H7 (cell line): ENCODE measurements around the gene RANBP1. TPM values are rescaled to one million over a fixed set of nuclear protein-coding genes. Genes with fewer than 3 reads are reported as not detected.

Experiments
- DNase-seq: peaks from one replicate; pipeline ENCODE4 v3.0.0; 2012
- H3K27me3 ChIP-seq: 2 replicates; pipeline ENCODE4 v1.6.0; 2011; ENCODE audit warnings: mild to moderate bottlenecking, low read length; ENCODE audit not compliant: control insufficient read depth, insufficient read depth
- H3K36me3 ChIP-seq: replicated peaks from 2 replicates; pipeline ENCODE4 v1.5.1; 2011; ENCODE audit warnings: low read length; ENCODE audit not compliant: control insufficient read depth, insufficient read depth
- H3K4me3 ChIP-seq: 2 replicates; pipeline ENCODE4 v1.5.1; 2011; ENCODE audit warnings: low read depth, mild to moderate bottlenecking, control low read depth, low read length, moderate library complexity; ENCODE audit not compliant: insufficient read depth
- total RNA-seq: library from RNA; depleted of rRNA; stranded (reverse); fragments of >200 nt; shearing (Covaris generic); gene quantifications from 2 replicates; pipeline ENCODE4 v1.2.3, GENCODE V29; 2014

The RANBP1 gene
- total RNA-seq, 1 experiment from 2014 or later = 664 TPM

- Histone ChIP-seq H3K4me3 (no peak overlapping the region), H3K27me3 (no peaks in the 10 kb centered on the region), H3K36me3 (no peaks in the 10 kb centered on the region)
- no peak for DNase-seq
Observed at GRCh38 chr22:20165913-20166312, 50.0 kb downstream of the RANBP1 start.

- no peaks in the 10 kb centered on the region for H3K27me3 ChIP-seq
- DNase-seq = no peak
- no peaks in the 10 kb centered on the region for H3K36me3 ChIP-seq
- H3K4me3 ChIP-seq = no peak overlapping the region
Observed at GRCh38 chr22:20166703-20167102, 50.8 kb downstream of the RANBP1 start.

GRCh38 chr22:20167643-20168322, 51.9 kb downstream of the RANBP1 start:
- Histone ChIP-seq H3K36me3 (no peaks in the 10 kb centered on the region), H3K27me3 (no peaks in the 10 kb centered on the region), H3K4me3 (no peak overlapping the region)
- no peak for DNase-seq

- no peak for DNase-seq
- no peak overlapping the region for H3K4me3 ChIP-seq
- H3K27me3 ChIP-seq = no peaks in the 10 kb centered on the region
- H3K36me3 ChIP-seq = no peaks in the 10 kb centered on the region
Observed at GRCh38 chr22:20169253-20169822, 53.4 kb downstream of the RANBP1 start.

- Histone ChIP-seq H3K36me3 (no peaks in the 10 kb centered on the region), H3K27me3 (no peaks in the 10 kb centered on the region), H3K4me3 (no peak overlapping the region)
- no peak for DNase-seq
Observed at GRCh38 chr22:20170170-20170569, 54.3 kb downstream of the RANBP1 start.

GRCh38 chr22:20171288-20172140, 55.6 kb downstream of the RANBP1 start:
- Histone ChIP-seq H3K36me3 (no peaks in the 10 kb centered on the region), H3K27me3 (no peaks in the 10 kb centered on the region), H3K4me3 (no peak overlapping the region)
- DNase-seq = no peak

GRCh38 chr22:20172141-20172613, 56.3 kb downstream of the RANBP1 start:
- Histone ChIP-seq H3K27me3 (no peaks in the 10 kb centered on the region), H3K4me3 (no peak overlapping the region), H3K36me3 (no peaks in the 10 kb centered on the region)
- no peak for DNase-seq

- Histone ChIP-seq H3K36me3 (no peaks in the 10 kb centered on the region), H3K4me3 (no peak overlapping the region), H3K27me3 (no peaks in the 10 kb centered on the region)
- DNase-seq = no peak
Observed at GRCh38 chr22:20173246-20173645, 57.3 kb downstream of the RANBP1 start.

- no peak for DNase-seq
- Histone ChIP-seq H3K27me3 (no peaks in the 10 kb centered on the region), H3K4me3 (no peak overlapping the region), H3K36me3 (no peaks in the 10 kb centered on the region)
Observed at GRCh38 chr22:20173772-20174171, 57.9 kb downstream of the RANBP1 start.

GRCh38 chr22:20174785-20175596, 59.1 kb downstream of the RANBP1 start:
- Histone ChIP-seq H3K4me3 (no peak overlapping the region), H3K27me3 (no peaks in the 10 kb centered on the region), H3K36me3 (no peaks in the 10 kb centered on the region)
- peak; percentile 88 for DNase-seq

- H3K4me3 ChIP-seq = no peak overlapping the region
- H3K36me3 ChIP-seq = no peaks in the 10 kb centered on the region
- no peaks in the 10 kb centered on the region for H3K27me3 ChIP-seq
- no peak for DNase-seq
Observed at GRCh38 chr22:20175597-20175900, 59.6 kb downstream of the RANBP1 start.

- no peak for DNase-seq
- Histone ChIP-seq H3K27me3 (no peaks in the 10 kb centered on the region), H3K4me3 (no peak overlapping the region), H3K36me3 (no peaks in the 10 kb centered on the region)
Observed at GRCh38 chr22:20176421-20177085, 60.6 kb downstream of the RANBP1 start.
